Mesendoderm (in vitro differentiated cells): Measurements from ENCODE around the gene PTPA.
"Not testable (repeated sequence)": the region's sequence is repeated elsewhere in the genome, so short reads cannot be mapped to it uniquely, and the experiment has no call there.

Source experiments
- DNase-seq: peaks from one replicate; pipeline ENCODE4 v3.0.0; 2013
- H2AK5ac ChIP-seq: 2 replicates; pipeline ENCODE4 v1.6.1; 2013; ENCODE audit warnings: low read length, inconsistent platforms
- H2BK120ac ChIP-seq: 2 replicates; pipeline ENCODE4 v1.6.1; 2013; ENCODE audit warnings: low read depth, mild to moderate bottlenecking, low read length, moderate library complexity, mixed read lengths
- H2BK15ac ChIP-seq: replicated peaks from 2 replicates; pipeline ENCODE4 v1.6.1; 2013; ENCODE audit warnings: low read depth, mild to moderate bottlenecking, moderate library complexity
- H2BK5ac ChIP-seq: 2 replicates; pipeline ENCODE4 v1.6.1; 2013; ENCODE audit warnings: low read length, inconsistent platforms
- H3K18ac ChIP-seq: 2 replicates; pipeline ENCODE4 v1.6.1; 2013; ENCODE audit warnings: mild to moderate bottlenecking, low read length, mixed read lengths
- H3K23ac ChIP-seq: one replicate; pipeline ENCODE4 v1.6.1; 2013; ENCODE audit warnings: low read length
- H3K27ac ChIP-seq: 2 replicates; pipeline ENCODE4 v1.5.1; 2013; ENCODE audit warnings: low read depth, mild to moderate bottlenecking, inconsistent platforms, low read length, moderate library complexity
- H3K27me3 ChIP-seq: 2 replicates; pipeline ENCODE4 v1.6.1; 2013; ENCODE audit warnings: low read length, control low read depth, mild to moderate bottlenecking, inconsistent platforms; ENCODE audit not compliant: insufficient read depth, poor library complexity
- H3K36me3 ChIP-seq: 2 replicates; pipeline ENCODE4 v1.6.1; 2013; ENCODE audit warnings: low read length, inconsistent platforms; ENCODE audit not compliant: control insufficient read depth, insufficient read depth
- H3K4ac ChIP-seq: one replicate; pipeline ENCODE4 v1.6.1; 2013; ENCODE audit warnings: low read depth, mild to moderate bottlenecking, low read length, moderate library complexity
- H3K4me1 ChIP-seq: 2 replicates; pipeline ENCODE4 v1.6.1; 2013; ENCODE audit warnings: low read depth, low read length, inconsistent platforms; ENCODE audit not compliant: control insufficient read depth
- H3K4me2 ChIP-seq: 2 replicates; pipeline ENCODE4 v1.6.1; 2013; ENCODE audit warnings: low read length
- H3K4me3 ChIP-seq: 2 replicates; pipeline ENCODE4 v1.5.1; 2013; ENCODE audit warnings: mild to moderate bottlenecking, low read length
- H3K56ac ChIP-seq: one replicate; pipeline ENCODE4 v1.6.1; 2013; ENCODE audit warnings: low read length
- H3K79me1 ChIP-seq: 2 replicates; pipeline ENCODE4 v1.6.1; 2013; ENCODE audit warnings: low read length, inconsistent platforms
- H3K79me2 ChIP-seq: 2 replicates; pipeline ENCODE4 v1.6.1; 2013; ENCODE audit warnings: mild to moderate bottlenecking, low read length; ENCODE audit not compliant: control insufficient read depth, insufficient read depth
- H3K9ac ChIP-seq: 2 replicates; pipeline ENCODE4 v1.6.1; 2013; ENCODE audit warnings: low read length, inconsistent platforms
- H4K5ac ChIP-seq: one replicate; pipeline ENCODE4 v1.6.1; 2013; ENCODE audit warnings: low read length
- H4K8ac ChIP-seq: one replicate; pipeline ENCODE4 v1.6.1; 2013; ENCODE audit warnings: low read depth, mild to moderate bottlenecking, control low read depth, low read length, moderate library complexity
- WGBS: extraction: QIAGEN DNeasy Blood & Tissue Kit; methylation state at CpG from one replicate; pipeline ENCODE4 v1.1.7; 2013; ENCODE audit warnings: low lambda C conversion rate, missing lambda C conversion rate; ENCODE audit not compliant: insufficient coverage; ENCODE audit errors: extremely low coverage; 5-methylcytosine and 5-hydroxymethylcytosine counted together

PTPA gene

DNA sequence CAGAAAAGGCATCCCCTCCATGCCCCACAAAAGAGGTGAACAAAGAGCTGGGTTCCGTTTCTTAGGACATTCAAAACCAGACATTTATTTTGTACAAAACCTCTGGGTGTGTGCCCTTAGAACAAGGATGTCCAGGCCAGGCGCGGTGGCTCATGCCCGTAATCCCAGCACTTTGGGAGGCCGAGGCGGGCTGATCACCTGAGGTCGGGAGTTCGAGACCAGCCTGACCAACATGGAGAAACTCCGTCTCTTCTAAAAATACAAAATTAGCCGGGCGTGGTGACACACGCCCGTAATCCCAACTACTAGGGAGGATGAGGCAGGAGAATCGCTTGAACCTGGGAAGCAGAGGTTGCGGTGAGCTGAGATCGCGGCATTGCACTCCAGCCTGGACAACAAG, 1.3 kb downstream of the PTPA start:
- Histone ChIP-seq H3K4me2 (peak overlapping the region; percentile 56), H3K79me2 (peaks cover 20% of the 10 kb centered on the region), H3K56ac (peak overlapping the region; percentile 99), H3K9ac (peak overlapping the region; percentile 98)
- H3K27ac ChIP-seq, H3K23ac ChIP-seq, H3K4me1 ChIP-seq, H2BK5ac ChIP-seq, H2AK5ac ChIP-seq, H3K27me3 ChIP-seq, H4K5ac ChIP-seq, H2BK120ac ChIP-seq, H3K36me3 ChIP-seq, H3K4me3 ChIP-seq, H3K4ac ChIP-seq, H4K8ac ChIP-seq, H3K18ac ChIP-seq, DNase-seq, H2BK15ac ChIP-seq, H3K79me1 ChIP-seq: not testable (repeated sequence)
- WGBS, result no CpG with 5 or more reads among the region's 17 CpGs

DNA sequence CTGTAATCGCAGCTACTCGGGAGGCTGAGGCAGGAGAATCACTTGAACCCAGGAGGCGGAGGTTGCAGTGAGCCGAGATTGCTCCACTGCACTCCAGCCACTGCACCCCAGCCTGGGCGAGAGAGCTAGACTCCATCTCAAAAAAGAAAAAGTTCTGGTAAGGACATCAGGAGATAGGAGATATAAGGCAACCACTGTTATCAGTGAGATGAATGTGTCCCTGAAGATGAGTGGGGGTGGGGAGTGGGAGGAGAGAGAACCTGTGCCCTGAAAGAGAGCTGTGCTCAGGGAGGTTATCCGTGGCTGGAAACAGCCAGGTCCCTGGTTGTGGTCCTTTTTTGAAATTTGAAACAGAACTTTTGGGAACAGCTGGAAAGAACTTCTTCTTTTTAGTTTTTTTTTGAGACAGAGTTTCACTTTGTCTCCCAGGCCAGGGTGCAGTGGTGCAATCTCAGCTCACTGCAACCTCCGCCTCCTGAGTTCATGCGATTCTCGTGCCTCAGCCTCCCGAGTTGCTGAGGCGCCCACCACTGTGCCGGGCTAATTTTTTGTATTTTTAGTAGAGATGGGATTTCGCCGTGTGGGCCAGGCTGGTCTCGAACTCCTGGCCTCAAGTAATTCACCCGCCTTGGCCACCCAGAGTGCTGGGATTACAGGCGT, 2.6 kb downstream of the PTPA start:
- no peak overlapping the region for H3K4ac ChIP-seq
- H4K8ac ChIP-seq, result no peak overlapping the region
- no peak overlapping the region for H2BK120ac ChIP-seq
- H3K27me3 ChIP-seq, result no peaks in the 10 kb centered on the region
- no peak overlapping the region for H3K4me2 ChIP-seq
- no peaks in the 10 kb centered on the region for H3K79me1 ChIP-seq
- no peak overlapping the region for H4K5ac ChIP-seq
- no peak overlapping the region for H3K23ac ChIP-seq
- no peak overlapping the region for H3K27ac ChIP-seq
- H2BK5ac ChIP-seq, result no peak overlapping the region
- H3K9ac ChIP-seq, result no peak overlapping the region
- no peak overlapping the region for H2BK15ac ChIP-seq
- H3K4me1 ChIP-seq, result no peaks in the 10 kb centered on the region
- no peaks in the 10 kb centered on the region for H3K36me3 ChIP-seq
- no peak overlapping the region for H3K4me3 ChIP-seq
- peaks cover 23% of the 10 kb centered on the region for H3K79me2 ChIP-seq
- WGBS, result no CpG with 5 or more reads among the region's 17 CpGs
- no peak overlapping the region for H3K56ac ChIP-seq
- no peak overlapping the region for H3K18ac ChIP-seq
- H2AK5ac ChIP-seq, result no peak overlapping the region
- DNase-seq, result no peak

DNA sequence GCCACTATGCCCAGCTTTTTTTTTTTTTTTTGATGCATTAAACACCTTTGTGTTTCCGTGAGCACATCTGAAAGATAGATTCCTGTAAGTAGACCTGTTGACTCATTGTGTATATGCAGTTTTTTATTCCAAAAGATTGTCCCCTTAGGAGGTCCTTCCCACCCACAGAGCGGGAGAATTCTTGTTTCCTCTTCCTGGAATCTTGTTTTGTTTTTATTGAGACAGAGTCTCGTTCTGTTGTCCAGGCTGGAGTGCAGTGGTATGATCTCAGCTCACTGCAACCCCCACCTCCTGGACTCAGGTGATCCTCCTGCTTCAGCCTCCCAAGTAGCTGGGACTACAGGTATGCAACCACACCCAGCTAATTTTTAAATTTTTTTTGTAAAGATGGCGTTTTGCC, 7.6 kb downstream of the PTPA start:
- Histone ChIP-seq H3K27ac (no peak overlapping the region), H3K56ac (no peak overlapping the region), H3K27me3 (no peaks in the 10 kb centered on the region), H3K79me1 (peaks cover 2% of the 10 kb centered on the region), H3K18ac (no peak overlapping the region), H4K5ac (no peak overlapping the region), H4K8ac (no peak overlapping the region), H3K4me3 (no peak overlapping the region), H3K4ac (no peak overlapping the region), H3K9ac (no peak overlapping the region), H3K79me2 (peaks cover 12% of the 10 kb centered on the region), H3K4me2 (no peak overlapping the region), H2BK5ac (no peak overlapping the region), H3K23ac (no peak overlapping the region), H3K36me3 (peaks cover 4% of the 10 kb centered on the region), H2BK120ac (no peak overlapping the region), H2BK15ac (no peak overlapping the region), H2AK5ac (no peak overlapping the region), H3K4me1 (no peaks in the 10 kb centered on the region)
- no peak for DNase-seq
- no CpG with 5 or more reads among the region's 4 CpGs for WGBS

DNA sequence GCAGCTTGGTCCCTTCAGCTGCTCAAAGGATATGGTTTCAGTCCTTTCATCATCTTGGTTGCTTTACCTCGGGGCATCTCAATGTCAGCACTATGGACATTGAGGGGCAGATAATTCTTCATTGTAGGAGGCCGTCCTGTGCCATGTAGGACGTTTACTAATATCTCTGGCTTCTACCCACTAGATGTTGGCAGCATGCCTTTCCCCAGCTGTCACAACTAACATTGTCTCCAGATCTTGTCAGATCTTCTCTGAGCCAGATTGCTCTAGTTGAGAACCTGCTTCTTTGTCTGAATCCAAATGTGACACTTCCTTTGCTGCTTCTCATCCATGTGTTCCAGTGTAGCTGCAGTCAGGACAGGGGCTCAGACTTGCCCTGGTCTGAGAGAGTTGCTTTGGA, 10.3 kb downstream of the PTPA start:
- Histone ChIP-seq H3K36me3 (peaks cover 7% of the 10 kb centered on the region), H3K23ac (no peak overlapping the region), H3K79me2 (peaks cover 5% of the 10 kb centered on the region), H3K4me1 (no peaks in the 10 kb centered on the region), H3K79me1 (peaks cover 3% of the 10 kb centered on the region), H2BK120ac (no peak overlapping the region), H4K5ac (no peak overlapping the region), H2BK5ac (no peak overlapping the region), H4K8ac (no peak overlapping the region), H3K18ac (no peak overlapping the region), H3K27me3 (no peaks in the 10 kb centered on the region), H3K4ac (no peak overlapping the region), H2AK5ac (no peak overlapping the region), H3K27ac (no peak overlapping the region), H3K56ac (no peak overlapping the region), H3K9ac (no peak overlapping the region), H3K4me3 (no peak overlapping the region), H2BK15ac (no peak overlapping the region), H3K4me2 (no peak overlapping the region)
- no CpG with 5 or more reads among the region's 3 CpGs for WGBS
- DNase-seq, result no peak

DNA sequence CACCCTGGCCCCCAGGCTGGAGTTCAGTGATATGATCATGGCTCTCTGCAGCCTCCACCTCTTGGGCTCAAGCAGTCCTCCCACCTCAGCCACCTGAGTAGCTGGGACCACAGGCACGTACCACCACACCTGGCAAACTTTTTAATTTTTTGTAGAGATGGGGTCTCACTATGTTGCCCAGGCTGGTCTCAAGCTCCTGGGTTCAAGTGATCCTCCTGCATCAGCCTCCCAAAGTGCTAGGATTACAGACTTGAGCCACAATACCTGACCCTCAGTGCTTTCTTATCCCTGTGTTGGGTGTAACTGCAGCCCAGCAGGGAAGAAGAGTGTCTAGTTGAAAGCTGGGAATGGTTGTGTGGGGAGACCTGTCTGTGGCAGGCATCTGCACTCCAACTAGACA, 10.9 kb downstream of the PTPA start:
- H3K4me2 ChIP-seq, result no peak overlapping the region
- H3K79me2 ChIP-seq, result peaks cover 3% of the 10 kb centered on the region
- peaks cover 6% of the 10 kb centered on the region for H3K4me1 ChIP-seq
- H4K8ac ChIP-seq, result no peak overlapping the region
- H3K27me3 ChIP-seq, result no peaks in the 10 kb centered on the region
- no peak overlapping the region for H3K18ac ChIP-seq
- H3K4ac ChIP-seq, result no peak overlapping the region
- H4K5ac ChIP-seq, result no peak overlapping the region
- H3K36me3 ChIP-seq, result peaks cover 7% of the 10 kb centered on the region
- no peak overlapping the region for H3K23ac ChIP-seq
- WGBS, result no CpG with 5 or more reads among the region's 1 CpG
- H3K27ac ChIP-seq, result no peak overlapping the region
- H2BK5ac ChIP-seq, result no peak overlapping the region
- no peak for DNase-seq
- no peak overlapping the region for H3K56ac ChIP-seq
- no peak overlapping the region for H2BK120ac ChIP-seq
- H3K4me3 ChIP-seq, result no peak overlapping the region
- no peak overlapping the region for H2AK5ac ChIP-seq
- H3K9ac ChIP-seq, result no peak overlapping the region
- H3K79me1 ChIP-seq, result peaks cover 3% of the 10 kb centered on the region
- H2BK15ac ChIP-seq, result no peak overlapping the region

DNA sequence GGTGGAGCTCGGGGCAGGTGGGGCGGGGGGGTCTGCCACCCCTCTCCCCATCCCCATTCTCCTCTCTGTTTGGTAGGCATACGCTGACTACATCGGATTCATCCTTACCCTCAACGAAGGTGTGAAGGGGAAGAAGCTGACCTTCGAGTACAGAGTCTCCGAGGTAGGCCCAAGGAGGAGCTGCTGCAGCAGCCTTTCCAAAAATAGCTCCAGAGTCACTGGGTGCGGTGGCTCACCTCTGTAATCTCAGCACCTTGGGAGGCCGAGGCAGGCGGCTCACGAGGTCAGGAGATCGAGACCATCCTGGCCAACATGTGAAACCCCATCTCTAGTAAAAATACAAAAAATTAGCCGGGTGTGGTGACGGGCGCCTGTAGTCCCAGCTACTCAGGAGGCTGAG, 11.8 kb downstream of the PTPA start:
- H3K56ac ChIP-seq, H3K79me2 ChIP-seq, H3K4me3 ChIP-seq, H4K8ac ChIP-seq, H2BK120ac ChIP-seq, H3K18ac ChIP-seq, H3K79me1 ChIP-seq, H3K27ac ChIP-seq, H3K9ac ChIP-seq, H2AK5ac ChIP-seq, H3K4ac ChIP-seq, H3K27me3 ChIP-seq, H3K4me2 ChIP-seq, H4K5ac ChIP-seq, H2BK5ac ChIP-seq, H3K4me1 ChIP-seq, DNase-seq, H3K36me3 ChIP-seq, H3K23ac ChIP-seq, H2BK15ac ChIP-seq: not testable (repeated sequence)
- no CpG with 5 or more reads among the region's 15 CpGs for WGBS
